Endothelial cell of umbilical vein (primary cell): ENCODE data around the gene CNN2. TPM values are rescaled to one million over a fixed set of nuclear protein-coding genes. Genes with fewer than 3 reads are reported as not detected.

Experiments
- BruUV-seq: library from RNA; stranded (reverse); fragments of 400-500 nt; replicated peaks from 2 replicates; lab custom pipeline; 2021; lab: Mats Ljungman, UMichigan
- CTCF ChIA-PET: fragments of 300-600, 350-600 bp; sonication (Branson Sonifier 250); formaldehyde crosslinking; loops from one replicate; lab custom pipeline; 2021; ENCODE audit warnings: antibody characterized with exemption, inconsistent platforms; lab: Charles Lee
- POLR2A ChIA-PET: fragments of 300-600, 350-600 bp; sonication (Branson Sonifier 250); formaldehyde crosslinking; loops from one replicate; lab custom pipeline; 2021; ENCODE audit warnings: antibody characterized with exemption, inconsistent platforms; lab: Charles Lee
- DNase-seq: peaks from one replicate; pipeline ENCODE4 v3.0.0-alpha.2; 2011; ENCODE audit warnings: low read depth, low spot score
- FAIRE-seq: peaks from 2 replicates; lab custom pipeline; 2011; peaks lifted over from hg19 to GRCh38; lab: Jason Lieb, UNC
- H2AFZ ChIP-seq: 2 replicates; pipeline ENCODE4 v1.6.0; 2012; ENCODE audit warnings: low read depth, low read length, control low read depth, inconsistent platforms
- H3K27ac ChIP-seq: 2 replicates; pipeline ENCODE4 v1.5.1; 2011; ENCODE audit warnings: low read depth, mild to moderate bottlenecking, control low read depth, low read length, moderate library complexity; ENCODE audit not compliant: insufficient read depth
- H3K27me3 ChIP-seq, 2 experiments: 2 replicates each; pipeline versions ENCODE4 v1.6.0 to v1.6.1; 2011; ENCODE audit warnings: low read length in 2 of 2, mixed read lengths in 1 of 2; ENCODE audit not compliant: control insufficient read depth in 2 of 2, insufficient read depth in 2 of 2
- H3K36me3 ChIP-seq, 2 experiments: 2 replicates in 1 of 2; 3 replicates in 1 of 2; pipeline ENCODE4 v1.5.1; 2011; ENCODE audit warnings: low read length in 2 of 2, mild to moderate bottlenecking in 1 of 2, moderate library complexity in 1 of 2; ENCODE audit not compliant: control insufficient read depth in 2 of 2, insufficient read depth in 2 of 2; ENCODE audit errors: extremely low read depth in 1 of 2
- H3K4me1 ChIP-seq: 3 replicates; pipeline ENCODE4 v1.5.1; 2011; ENCODE audit warnings: mild to moderate bottlenecking, low read length; ENCODE audit not compliant: control insufficient read depth, insufficient read depth; ENCODE audit errors: extremely low read depth
- H3K4me2 ChIP-seq: 2 replicates; pipeline ENCODE4 v1.6.1; 2011; ENCODE audit warnings: low read length, control low read depth, mixed read lengths; ENCODE audit not compliant: insufficient read depth
- H3K4me3 ChIP-seq, 3 experiments: fragments of 200-600 bp in 1 of 3; sonication (generic), shearing (Covaris generic) in 1 of 3; replicated peaks in 1 of 3; 2 replicates each; pipeline ENCODE4 v1.5.1; 2011 to 2016; ENCODE audit warnings: control low read depth in 3 of 3, low read length in 3 of 3, mild to moderate bottlenecking in 2 of 3, inconsistent platforms in 1 of 3, low read depth in 1 of 3, moderate library complexity in 1 of 3; ENCODE audit not compliant: insufficient read depth in 1 of 3
- H3K79me2 ChIP-seq: 2 replicates; pipeline ENCODE4 v1.6.0; 2012; ENCODE audit warnings: low read length, inconsistent platforms; ENCODE audit not compliant: control insufficient read depth, insufficient read depth
- H3K9ac ChIP-seq: replicated peaks from 2 replicates; pipeline ENCODE3; 2011; ENCODE audit warnings: low read length, control low read depth; ENCODE audit not compliant: insufficient read depth; ENCODE audit errors: extremely low read depth
- H3K9me1 ChIP-seq: replicated peaks from 3 replicates; pipeline ENCODE4 v1.6.0; 2011; ENCODE audit warnings: mild to moderate bottlenecking, low read length; ENCODE audit not compliant: control insufficient read depth, insufficient read depth; ENCODE audit errors: extremely low read depth
- H3K9me3 ChIP-seq: replicated peaks from 2 replicates; pipeline ENCODE4 v1.5.1; 2012; ENCODE audit warnings: low read length, inconsistent platforms; ENCODE audit not compliant: control insufficient read depth, insufficient read depth
- H4K20me1 ChIP-seq: replicated peaks from 2 replicates; pipeline ENCODE3; 2011; ENCODE audit warnings: mild to moderate bottlenecking, low read length; ENCODE audit not compliant: control insufficient read depth, insufficient read depth; ENCODE audit errors: extremely low read depth
- CTCF ChIP-seq, 2 donors: IDR thresholded peaks; 1 replicate in 1 of 2; 2 replicates in 1 of 2; pipeline ENCODE4 v1.5.1; 2011; ENCODE audit warnings: low read length in 2 of 2, mild to moderate bottlenecking in 2 of 2, moderate library complexity in 2 of 2, control low read depth in 1 of 2, inconsistent platforms in 1 of 2, low read depth in 1 of 2; ENCODE audit not compliant: insufficient read depth in 1 of 2; ENCODE audit errors: extremely low read depth in 1 of 2
- EZH2 ChIP-seq: IDR thresholded peaks from 2 replicates; pipeline ENCODE4 v1.6.1; 2012; ENCODE audit warnings: borderline replicate concordance, low read depth, mild to moderate bottlenecking, moderate library complexity, low read length, inconsistent platforms; ENCODE audit not compliant: severe bottlenecking
- FOS ChIP-seq: IDR thresholded peaks from 2 replicates; pipeline ENCODE4 v1.6.1; 2011; ENCODE audit warnings: mild to moderate bottlenecking, low read length, moderate library complexity, borderline replicate concordance; ENCODE audit not compliant: insufficient read depth
- GATA2 ChIP-seq: IDR thresholded peaks from 2 replicates; pipeline ENCODE4 v1.7.0; 2011; ENCODE audit warnings: low read depth, mild to moderate bottlenecking, moderate library complexity, mixed read lengths, low read length; ENCODE audit not compliant: insufficient read length, insufficient read depth
- JUN ChIP-seq: IDR thresholded peaks from 2 replicates; pipeline ENCODE4 v1.6.1; 2011; ENCODE audit warnings: borderline replicate concordance, low read depth; ENCODE audit not compliant: insufficient read length, insufficient read depth
- MAX ChIP-seq: IDR thresholded peaks from 2 replicates; pipeline ENCODE4 v1.6.1; 2011; ENCODE audit not compliant: insufficient read depth, insufficient read length
- MYC ChIP-seq: IDR thresholded peaks from one replicate; pipeline ENCODE4 v1.6.1; 2011; ENCODE audit warnings: mild to moderate bottlenecking, low read depth, low read length
- POLR2A ChIP-seq: IDR thresholded peaks from 2 replicates; pipeline ENCODE4 v1.6.1; 2012; ENCODE audit warnings: low read depth, mild to moderate bottlenecking, control low read depth, low read length
- POLR2AphosphoS5 ChIP-seq: IDR thresholded peaks from 2 replicates; pipeline ENCODE4 v1.6.1; 2012; ENCODE audit warnings: low read depth, mild to moderate bottlenecking, control low read depth, low read length, moderate library complexity; ENCODE audit not compliant: insufficient read depth
- dilution Hi-C: fragments of 300-500 bp; cut with MboI; formaldehyde crosslinking; loops from one replicate; pipeline ENCODE4 v1.15.0; 2019; ENCODE audit warnings: low sequenced_read_pairs; ENCODE audit not compliant: extremely low pct_ligation_motif_present
- intact Hi-C: fragments of 100-400 bp; cut with micrococcal nuclease; formaldehyde crosslinking; loops from one replicate; pipeline ENCODE4 v1.10.0; 2022
- polyA plus RNA-seq, 4 experiments: library from polyadenylated mRNA; depleted of rRNA in 3 of 4; stranded (reverse) in 3 of 4; unstranded in 1 of 4; fragments of >200 nt; gene quantifications; 2 replicates each; pipeline versions ENCODE4 v1.2.1 to v1.2.3, GENCODE V29; 2011 to 2012; ENCODE audit warnings: missing spikeins in 1 of 4
- total RNA-seq: library from RNA; stranded (reverse); gene quantifications from 2 replicates; pipeline ENCODE4 v1.2.3, GENCODE V29; 2021

CNN2 gene
- total and polyA plus RNA-seq, 2 donors (not counting 3 experiments of a cell fraction or from before 2014, with no cell fraction given): 207 to 286 TPM

GRCh38 chr19:988510-988909 is 37.9 kb upstream of the CNN2 start:
- H3K9me3 ChIP-seq: no peaks in the 10 kb centered on the region
- no peak overlapping the region for H2AFZ ChIP-seq
- peaks cover 9% of the 10 kb centered on the region for H3K79me2 ChIP-seq
- H3K9ac ChIP-seq: no peak overlapping the region
- ChIA-PET POLR2A (no interaction called here), CTCF (interaction anchor here (1.4 kb wide), 1 partner anchor 125 kb away, joined by 3 read pairs; no protein-coding TSS in a partner anchor)
- TF ChIP-seq FOS (no peak), MYC (no peak), CTCF (IDR thresholded peaks at IDR 0.05; ENCODE audit: extremely low read depth in 1 of 2, insufficient read depth in 1 of 2, low read depth in 1 of 2, low read length in 2 of 2) (no peak), POLR2AphosphoS5 (no peak), MAX (no peak), POLR2A (no peak), EZH2 (no peak), GATA2 (no peak), JUN (no peak)
- FAIRE-seq (no peak), DNase-seq (no peak)
- H3K36me3 ChIP-seq: peaks cover 0 to 12% of the 10 kb centered on the region in 2 experiments
- H3K4me3 ChIP-seq: no peak overlapping the region
- H4K20me1 ChIP-seq: no peaks in the 10 kb centered on the region
- H3K9me1 ChIP-seq: no peaks in the 10 kb centered on the region
- peaks cover 9% of the 10 kb centered on the region for H3K4me1 ChIP-seq
- intact Hi-C loops: no loop called here
- H3K27ac ChIP-seq: no peak overlapping the region
- H3K27me3 ChIP-seq: no peaks in the 10 kb centered on the region
- dilution Hi-C loops: no loop called here
- H3K4me2 ChIP-seq: no peak overlapping the region
- no TSS peak for BruUV-seq
